ENCODE data around the gene ADGRE2. TPM values are rescaled to one million over a fixed set of nuclear protein-coding genes. Genes with fewer than 3 reads are reported as not detected.
"Not testable (repeated sequence)": the region's sequence is repeated elsewhere in the genome, so short reads cannot be mapped to it uniquely, and the experiment has no call there.

The ADGRE2 gene
- polyA plus RNA-seq, 2 of the 4 experiments (the other 2 are of a cell fraction): 0.39 to 0.47 TPM

GRCh38 chr19:14767466-14767971 lies 10.8 kb downstream of the ADGRE2 start:
- CTCF ChIA-PET: no interaction called here
- no peak overlapping the region for H3K27ac ChIP-seq
- H3K4me3 ChIP-seq: no peak overlapping the region
- H3K9me3 ChIP-seq: no peaks in the 10 kb centered on the region
- TF ChIP-seq CHD2 (IDR thresholded peaks at IDR 0.05; ENCODE audit: low read length, partially characterized antibody): no peak
- no peak for TF ChIP-seq TP53 (CRISPR knock-in tag; IDR thresholded peaks at IDR 0.05)
- no peak for TF ChIP-seq POLR2AphosphoS2 (conservative IDR thresholded peaks at IDR 0.05; ENCODE audit: low read length)
- TF ChIP-seq ATOH8 (CRISPR knock-in tag; IDR thresholded peaks at IDR 0.05; ENCODE audit: low read depth): no peak
- no peak for TF ChIP-seq RNF2 (IDR thresholded peaks at IDR 0.05; ENCODE audit: borderline replicate concordance, low read depth)
- no peak for TF ChIP-seq HEYL (CRISPR knock-in tag; IDR thresholded peaks at IDR 0.05)
- TF ChIP-seq HES2 (IDR thresholded peaks at IDR 0.05): no peak
- TF ChIP-seq HMGXB4 (CRISPR knock-in tag; IDR thresholded peaks at IDR 0.05; ENCODE audit: borderline replicate concordance): no peak
- TF ChIP-seq ZFP36 (IDR thresholded peaks at IDR 0.05; ENCODE audit: borderline replicate concordance, partially characterized antibody): no peak
- no peak for TF ChIP-seq CTCF (IDR thresholded peaks at IDR 0.05)
- no peak for TF ChIP-seq E2F6 (IDR thresholded peaks at IDR 0.05; ENCODE audit: borderline replicate concordance, low read depth)
- TF ChIP-seq EP300 (IDR thresholded peaks at IDR 0.05): no peak
- TF ChIP-seq POLR2A (IDR thresholded peaks at IDR 0.05; ENCODE audit: low read length): no peak
- no peak for TF ChIP-seq RARB (CRISPR knock-in tag; IDR thresholded peaks at IDR 0.05)
- no peak for TF ChIP-seq JUNB (IDR thresholded peaks at IDR 0.05)
- no peak for TF ChIP-seq CHD4 (IDR thresholded peaks at IDR 0.05; ENCODE audit: borderline replicate concordance)
- no peak for TF ChIP-seq USF2 (IDR thresholded peaks at IDR 0.05)
- ATAC-seq (no peak), DNase-seq (ENCODE audit: low read depth in 1 of 2, low spot score in 1 of 2) (no peak), FAIRE-seq (no peak)
- no peak overlapping the region for H3K4me2 ChIP-seq
- POLR2A ChIA-PET: no interaction called here
- 41% methylated on average over 2 of the region's 2 CpGs for WGBS (ENCODE audit: missing lambda C conversion rate)
- H3K4me1 ChIP-seq: no peaks in the 10 kb centered on the region

GRCh38 chr19:14765841-14766240 lies 12.5 kb downstream of the ADGRE2 start:
- CTCF ChIA-PET: interaction anchor here (1.1 kb wide), 1 partner anchor 11 kb away, joined by 3 read pairs; no protein-coding TSS in a partner anchor
- 0 out of 6 replicates have a peak, but pooled peaks of 1 of the 2 experiments have one; percentile 39 for ATAC-seq
- POLR2A ChIA-PET; FAIRE-seq; H3K4me3 ChIP-seq; H3K27ac ChIP-seq; H3K4me1 ChIP-seq; DNase-seq (ENCODE audit: low read depth in 1 of 2, low spot score in 1 of 2); H3K4me2 ChIP-seq; H3K9me3 ChIP-seq: not testable (repeated sequence)
- 76% methylated on average over 10 of the region's 15 CpGs for WGBS (ENCODE audit: missing lambda C conversion rate)

- POLR2A ChIA-PET: not testable (repeated sequence)
Observed at GRCh38 chr19:14765403-14765802, 13.0 kb downstream of the ADGRE2 start.

More at GRCh38 chr19:14765403-14765802, 13.0 kb downstream of the ADGRE2 start:
- H3K27ac ChIP-seq; H3K4me1 ChIP-seq; FAIRE-seq; ATAC-seq; H3K4me2 ChIP-seq; H3K9me3 ChIP-seq; DNase-seq (ENCODE audit: low read depth in 1 of 2, low spot score in 1 of 2); H3K4me3 ChIP-seq: not testable (repeated sequence)
- CTCF ChIA-PET: interaction anchor here (1.1 kb wide), 1 partner anchor 11 kb away, joined by 3 read pairs; no protein-coding TSS in a partner anchor
- WGBS (ENCODE audit: missing lambda C conversion rate): 80% methylated on average over 9 of the region's 18 CpGs
